Measurements from ENCODE around the gene DYTN. TPM values are rescaled to one million over a fixed set of nuclear protein-coding genes. Genes with fewer than 3 reads are reported as not detected.

Gene DYTN
- total RNA-seq, 1 donor = not detected

- no peak overlapping the region for H3K27ac ChIP-seq (ENCODE audit: low read depth, low read length)
- H3K9me3 ChIP-seq (ENCODE audit: low read depth, low read length) = no peaks in the 10 kb centered on the region
- TF ChIP-seq CTCF (IDR thresholded peaks at IDR 0.05; ENCODE audit: extremely low read depth, low read depth, low read length) = no peak
- DNase-seq (ENCODE audit: insufficient read length, low spot score, missing footprints) = no peak
- H3K79me2 ChIP-seq (ENCODE audit: insufficient read depth, low read length) = no peaks in the 10 kb centered on the region
- H3K4me2 ChIP-seq (ENCODE audit: insufficient read depth, low read length) = no peak overlapping the region
- no peak overlapping the region for H2AFZ ChIP-seq (ENCODE audit: low read length)
- H3K27me3 ChIP-seq (ENCODE audit: insufficient read depth, low read length) = no peaks in the 10 kb centered on the region
- no peaks in the 10 kb centered on the region for H3K36me3 ChIP-seq (ENCODE audit: insufficient read depth, low read length)
- H3K4me1 ChIP-seq (ENCODE audit: insufficient read depth, low read length) = no peaks in the 10 kb centered on the region
- H3K4me3 ChIP-seq (ENCODE audit: insufficient read depth, low read length) = no peak overlapping the region
- H4K20me1 ChIP-seq (ENCODE audit: insufficient read depth, low read length) = no peaks in the 10 kb centered on the region
These were observed 86.9 kb downstream of the DYTN start for GRCh38 chr2:206631340-206631739.

GRCh38 chr2:206627632-206628031, 90.6 kb downstream of the DYTN start:
- H2AFZ ChIP-seq (ENCODE audit: low read length) = no peak overlapping the region
- DNase-seq (ENCODE audit: insufficient read length, low spot score, missing footprints) = no peak
- H3K27me3 ChIP-seq (ENCODE audit: insufficient read depth, low read length) = no peaks in the 10 kb centered on the region
- H4K20me1 ChIP-seq (ENCODE audit: insufficient read depth, low read length) = no peaks in the 10 kb centered on the region
- no peak overlapping the region for H3K4me3 ChIP-seq (ENCODE audit: insufficient read depth, low read length)
- no peak for TF ChIP-seq CTCF (IDR thresholded peaks at IDR 0.05; ENCODE audit: extremely low read depth, low read depth, low read length)
- H3K27ac ChIP-seq (ENCODE audit: low read depth, low read length) = no peak overlapping the region
- no peak overlapping the region for H3K4me2 ChIP-seq (ENCODE audit: insufficient read depth, low read length)
- H3K79me2 ChIP-seq (ENCODE audit: insufficient read depth, low read length) = no peaks in the 10 kb centered on the region
- no peaks in the 10 kb centered on the region for H3K36me3 ChIP-seq (ENCODE audit: insufficient read depth, low read length)
- H3K4me1 ChIP-seq (ENCODE audit: insufficient read depth, low read length) = no peaks in the 10 kb centered on the region
- no peaks in the 10 kb centered on the region for H3K9me3 ChIP-seq (ENCODE audit: low read depth, low read length)

DNA sequence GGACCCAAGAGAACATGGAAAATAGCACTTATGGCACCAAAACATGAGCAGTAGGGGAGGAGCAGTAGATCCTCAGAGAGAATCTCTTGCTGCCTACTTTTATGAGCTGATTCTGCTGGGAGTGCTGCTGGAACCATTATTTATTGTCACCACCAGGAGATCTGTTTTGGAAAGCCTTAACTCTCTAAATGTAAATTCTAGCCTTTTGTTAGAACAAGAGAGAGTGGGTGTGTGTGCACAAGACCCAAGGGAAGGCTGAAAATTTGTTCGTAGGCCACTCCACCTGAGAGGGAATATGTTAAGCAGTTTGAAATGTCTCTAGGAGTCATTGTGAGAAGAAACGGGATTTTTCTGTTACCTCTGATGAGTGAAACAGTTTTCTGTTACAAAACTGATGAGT, 92.1 kb downstream of the DYTN start:
- Histone ChIP-seq H3K27ac (ENCODE audit: low read depth, low read length) (no peak overlapping the region), H3K79me2 (ENCODE audit: insufficient read depth, low read length) (no peaks in the 10 kb centered on the region), H3K36me3 (ENCODE audit: insufficient read depth, low read length) (no peaks in the 10 kb centered on the region), H3K4me2 (ENCODE audit: insufficient read depth, low read length) (no peak overlapping the region), H3K9me3 (ENCODE audit: low read depth, low read length) (no peaks in the 10 kb centered on the region), H2AFZ (ENCODE audit: low read length) (no peak overlapping the region), H3K4me1 (ENCODE audit: insufficient read depth, low read length) (no peaks in the 10 kb centered on the region), H3K4me3 (ENCODE audit: insufficient read depth, low read length) (no peak overlapping the region), H4K20me1 (ENCODE audit: insufficient read depth, low read length) (no peaks in the 10 kb centered on the region), H3K27me3 (ENCODE audit: insufficient read depth, low read length) (no peaks in the 10 kb centered on the region)
- DNase-seq (ENCODE audit: insufficient read length, low spot score, missing footprints) = no peak
- TF ChIP-seq CTCF (IDR thresholded peaks at IDR 0.05; ENCODE audit: extremely low read depth, low read depth, low read length) = no peak

DNA sequence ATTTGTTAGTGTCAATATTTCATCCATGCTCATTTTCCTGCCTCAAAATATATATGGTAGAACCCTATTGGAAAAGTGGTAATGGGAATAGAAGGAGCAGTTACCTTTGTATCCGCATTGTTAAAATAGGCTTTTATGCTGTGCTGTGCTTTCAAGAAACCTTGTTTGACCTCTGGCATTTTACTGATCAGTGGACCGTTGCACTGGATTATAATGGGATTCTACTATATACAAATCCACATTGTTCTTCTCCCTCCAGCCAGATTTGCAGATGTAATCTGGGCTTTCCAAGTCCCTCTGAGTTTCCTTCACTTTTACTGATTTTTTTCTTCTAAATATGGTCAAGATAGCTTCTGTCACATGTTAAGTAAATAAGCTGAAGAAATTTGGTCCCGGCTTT, 99.2 kb downstream of the DYTN start:
- DNase-seq (ENCODE audit: insufficient read length, low spot score, missing footprints) = no peak
- Histone ChIP-seq H3K27me3 (ENCODE audit: insufficient read depth, low read length) (no peaks in the 10 kb centered on the region), H3K9me3 (ENCODE audit: low read depth, low read length) (no peaks in the 10 kb centered on the region), H3K4me3 (ENCODE audit: insufficient read depth, low read length) (no peak overlapping the region), H3K27ac (ENCODE audit: low read depth, low read length) (no peak overlapping the region), H3K4me2 (ENCODE audit: insufficient read depth, low read length) (no peak overlapping the region), H3K79me2 (ENCODE audit: insufficient read depth, low read length) (no peaks in the 10 kb centered on the region), H2AFZ (ENCODE audit: low read length) (no peak overlapping the region), H4K20me1 (ENCODE audit: insufficient read depth, low read length) (no peaks in the 10 kb centered on the region), H3K36me3 (ENCODE audit: insufficient read depth, low read length) (no peaks in the 10 kb centered on the region), H3K4me1 (ENCODE audit: insufficient read depth, low read length) (no peaks in the 10 kb centered on the region)
- TF ChIP-seq CTCF (IDR thresholded peaks at IDR 0.05; ENCODE audit: extremely low read depth, low read depth, low read length) = no peak

Measured in osteoblast (primary cell).